NCI-H1105 (cell line): ENCODE measurements around the gene ELSPBP1.
"Not testable (repeated sequence)": the region's sequence is repeated elsewhere in the genome, so short reads cannot be mapped to it uniquely, and the experiment has no call there.

Experiments used
- DNase-seq: peaks from one replicate; lab custom pipeline; 2025; lab: John Stamatoyannopoulos, UW

The ELSPBP1 gene

GRCh38 chr19:48043675-48044258, 49.3 kb downstream of the ELSPBP1 start, which contains the start of gene CABP5:
Gene CABP5, minus strand, starts transcription at chr19:48044079. Its CDS starts 157 bp downstream, at chr19:48043922.
- no peak for DNase-seq

- DNase-seq, result no peak
Measured at GRCh38 chr19:48044561-48044960, 50.1 kb downstream of the ELSPBP1 start.

GRCh38 chr19:48051335-48052033, 57.1 kb downstream of the ELSPBP1 start:
- no peak for DNase-seq

GRCh38 chr19:48053076-48053475, 58.6 kb downstream of the ELSPBP1 start:
- no peak for DNase-seq

- DNase-seq, result no peak
Measured at GRCh38 chr19:48053856-48054255, 59.4 kb downstream of the ELSPBP1 start.

GRCh38 chr19:48059331-48059730, 64.9 kb downstream of the ELSPBP1 start:
- no peak for DNase-seq

- no peak for DNase-seq
Measured at GRCh38 chr19:48060381-48060780, 65.9 kb downstream of the ELSPBP1 start.

GRCh38 chr19:48061401-48062344, 67.2 kb downstream of the ELSPBP1 start:
- no peak for DNase-seq

- DNase-seq, result no peak
Measured at GRCh38 chr19:48064509-48064908, 70.1 kb downstream of the ELSPBP1 start.

- no peak for DNase-seq
Measured at GRCh38 chr19:48069435-48069834, 75.0 kb downstream of the ELSPBP1 start.

GRCh38 chr19:48070177-48070769, 75.8 kb downstream of the ELSPBP1 start:
- DNase-seq, result not testable (repeated sequence)
